WERI-Rb-1 (cell line): ENCODE data around the gene FOCAD.

ENCODE experiments used
- DNase-seq: peaks from one replicate; pipeline ENCODE4 v3.0.0-alpha.2; 2020
- H3K27ac ChIP-seq: fragments of 250-450 bp; sonication (Bioruptor Pico); 2 replicates; pipeline ENCODE4 v1.5.1; 2020; ENCODE audit warnings: mild to moderate bottlenecking, moderate library complexity
- H3K27me3 ChIP-seq: fragments of 250-450 bp; sonication (Bioruptor Pico); 2 replicates; pipeline ENCODE4 v1.5.1; 2021; ENCODE audit warnings: mild to moderate bottlenecking, low read depth, moderate library complexity; ENCODE audit not compliant: insufficient read depth, severe bottlenecking
- H3K36me3 ChIP-seq: fragments of 250-450 bp; sonication (Bioruptor Pico); 2 replicates; pipeline ENCODE4 v1.5.1; 2020; ENCODE audit warnings: mild to moderate bottlenecking, moderate library complexity
- H3K4me3 ChIP-seq: 2 replicates; pipeline ENCODE4 v1.5.1; 2011; ENCODE audit warnings: low read depth, mild to moderate bottlenecking, control low read depth, low read length
- H3K9me3 ChIP-seq: fragments of 250-450 bp; sonication (Bioruptor Pico); 2 replicates; pipeline ENCODE4 v1.5.1; 2021; ENCODE audit warnings: mild to moderate bottlenecking, moderate library complexity; ENCODE audit not compliant: severe bottlenecking
- TF ChIP-seq, protein P1 (sequence below): IDR thresholded peaks from 2 replicates; pipeline ENCODE4 v1.5.1; 2011; ENCODE audit warnings: low read depth, mild to moderate bottlenecking, control low read depth, inconsistent platforms, low read length

FOCAD gene

DNA sequence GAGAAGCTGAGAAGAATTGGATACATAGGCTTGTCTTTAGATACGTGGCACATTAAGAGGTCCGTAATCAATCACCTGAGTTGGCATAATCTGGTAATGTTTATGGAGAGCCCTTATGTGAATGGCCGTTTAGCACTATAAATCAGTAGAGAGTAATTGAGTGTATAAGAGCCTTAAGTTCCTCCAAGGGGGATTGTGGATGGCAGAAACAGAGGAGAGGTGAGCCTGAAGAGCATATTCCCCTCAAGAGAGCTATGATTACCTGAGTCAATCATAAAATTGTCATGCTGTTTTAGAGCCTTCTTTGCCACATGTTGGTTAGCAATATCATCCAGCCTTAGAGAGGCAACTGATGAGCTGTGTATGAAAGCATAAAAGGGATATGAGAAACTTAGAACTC lies 58.8 kb downstream of the FOCAD start:
- TF ChIP-seq, protein P1, sequence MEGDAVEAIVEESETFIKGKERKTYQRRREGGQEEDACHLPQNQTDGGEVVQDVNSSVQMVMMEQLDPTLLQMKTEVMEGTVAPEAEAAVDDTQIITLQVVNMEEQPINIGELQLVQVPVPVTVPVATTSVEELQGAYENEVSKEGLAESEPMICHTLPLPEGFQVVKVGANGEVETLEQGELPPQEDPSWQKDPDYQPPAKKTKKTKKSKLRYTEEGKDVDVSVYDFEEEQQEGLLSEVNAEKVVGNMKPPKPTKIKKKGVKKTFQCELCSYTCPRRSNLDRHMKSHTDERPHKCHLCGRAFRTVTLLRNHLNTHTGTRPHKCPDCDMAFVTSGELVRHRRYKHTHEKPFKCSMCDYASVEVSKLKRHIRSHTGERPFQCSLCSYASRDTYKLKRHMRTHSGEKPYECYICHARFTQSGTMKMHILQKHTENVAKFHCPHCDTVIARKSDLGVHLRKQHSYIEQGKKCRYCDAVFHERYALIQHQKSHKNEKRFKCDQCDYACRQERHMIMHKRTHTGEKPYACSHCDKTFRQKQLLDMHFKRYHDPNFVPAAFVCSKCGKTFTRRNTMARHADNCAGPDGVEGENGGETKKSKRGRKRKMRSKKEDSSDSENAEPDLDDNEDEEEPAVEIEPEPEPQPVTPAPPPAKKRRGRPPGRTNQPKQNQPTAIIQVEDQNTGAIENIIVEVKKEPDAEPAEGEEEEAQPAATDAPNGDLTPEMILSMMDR: no peak
- Histone ChIP-seq H3K27me3 (no peaks in the 10 kb centered on the region), H3K4me3 (no peak overlapping the region), H3K9me3 (no peaks in the 10 kb centered on the region), H3K27ac (no peak overlapping the region), H3K36me3 (no peaks in the 10 kb centered on the region)
- peak; percentile 17 for DNase-seq

DNA sequence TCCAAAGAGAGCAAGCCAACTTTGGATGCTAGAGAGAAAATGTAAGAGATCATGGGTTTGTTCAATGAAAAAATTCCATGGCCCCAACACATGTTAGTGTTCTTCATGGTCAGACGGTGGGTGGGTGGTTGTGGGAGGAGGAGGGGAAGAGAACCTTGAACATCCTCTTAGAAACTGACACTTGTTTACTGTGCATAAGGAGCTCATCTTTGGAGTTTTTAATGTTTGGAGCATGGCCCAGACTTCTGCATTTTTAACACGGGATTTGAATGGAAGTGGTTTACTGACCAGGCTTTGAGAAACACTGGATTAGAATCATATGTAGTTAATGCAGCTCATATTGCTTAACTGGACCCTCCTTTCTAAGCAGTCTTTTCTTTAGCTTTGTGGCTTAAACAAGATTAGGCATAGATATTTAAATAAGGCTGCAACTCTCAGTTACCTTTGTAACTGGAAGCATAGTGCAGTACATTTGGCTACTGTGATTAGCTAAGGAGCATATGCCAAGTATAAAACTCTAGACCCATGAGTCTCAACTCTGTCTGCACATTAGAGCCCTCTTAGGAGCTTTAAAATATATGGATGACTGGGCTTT lies 60.1 kb downstream of the FOCAD start:
- Histone ChIP-seq H3K27ac (no peak overlapping the region), H3K27me3 (no peaks in the 10 kb centered on the region), H3K9me3 (no peaks in the 10 kb centered on the region), H3K4me3 (no peak overlapping the region), H3K36me3 (no peaks in the 10 kb centered on the region)
- DNase-seq: peak; percentile 10
- TF ChIP-seq, protein P1: no peak

DNA sequence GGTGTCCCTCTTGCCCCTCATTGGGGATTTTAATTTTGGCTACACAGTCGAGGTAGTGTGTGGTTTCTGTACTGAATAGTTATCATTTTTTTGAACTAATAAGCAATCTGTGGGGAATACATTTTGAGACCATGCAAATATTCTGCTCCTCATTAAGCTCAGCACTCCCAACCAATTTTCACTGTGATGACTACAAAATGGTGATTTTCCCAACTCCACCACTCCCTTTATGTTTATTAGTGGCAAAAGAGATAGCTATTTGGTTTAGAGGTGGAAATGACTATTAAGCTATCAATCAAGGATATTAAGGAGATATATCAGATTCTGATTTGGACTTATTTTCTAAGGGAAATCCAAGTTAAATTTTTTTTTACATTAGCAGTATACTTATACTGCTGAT lies 62.9 kb downstream of the FOCAD start:
- Histone ChIP-seq H3K27me3 (no peaks in the 10 kb centered on the region), H3K27ac (no peak overlapping the region), H3K36me3 (no peaks in the 10 kb centered on the region), H3K4me3 (no peak overlapping the region), H3K9me3 (no peaks in the 10 kb centered on the region)
- DNase-seq: no peak
- TF ChIP-seq, protein P1: no peak

DNA sequence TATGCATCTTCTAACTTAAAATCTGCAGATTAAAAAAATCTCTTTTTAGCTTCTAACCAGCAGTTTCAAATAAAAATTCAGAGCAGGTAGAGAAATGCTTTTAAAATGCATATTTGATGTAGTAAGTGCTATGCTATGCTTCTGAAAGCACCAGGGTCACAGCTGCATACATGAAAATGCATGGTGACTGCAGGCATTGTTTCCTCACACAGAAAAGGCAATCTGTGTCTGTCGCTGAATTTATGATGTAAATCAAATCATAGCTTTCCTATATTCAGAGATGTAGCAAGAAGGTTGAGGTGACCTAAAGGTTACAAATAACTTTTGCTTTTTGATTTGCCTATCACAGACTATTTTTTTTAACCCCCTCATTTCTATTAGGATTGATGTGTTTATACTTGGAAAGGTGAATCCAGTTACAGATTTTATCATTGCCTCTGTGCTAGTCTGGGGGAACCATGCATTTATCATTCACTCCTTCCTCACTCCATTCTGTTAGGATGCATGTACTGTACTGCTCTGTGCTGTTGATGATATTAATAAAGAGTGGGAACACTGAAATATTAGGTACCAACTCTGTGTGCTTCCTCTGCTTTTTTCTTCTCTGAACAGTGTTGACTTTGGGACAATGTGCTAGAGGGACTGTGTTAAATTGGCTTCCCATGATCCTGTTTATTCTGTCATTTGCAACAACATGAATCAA lies 65.6 kb downstream of the FOCAD start:
- DNase-seq: no peak
- Histone ChIP-seq H3K27ac (no peak overlapping the region), H3K36me3 (no peaks in the 10 kb centered on the region), H3K27me3 (no peaks in the 10 kb centered on the region), H3K9me3 (no peaks in the 10 kb centered on the region), H3K4me3 (no peak overlapping the region)
- TF ChIP-seq, protein P1: no peak

DNA sequence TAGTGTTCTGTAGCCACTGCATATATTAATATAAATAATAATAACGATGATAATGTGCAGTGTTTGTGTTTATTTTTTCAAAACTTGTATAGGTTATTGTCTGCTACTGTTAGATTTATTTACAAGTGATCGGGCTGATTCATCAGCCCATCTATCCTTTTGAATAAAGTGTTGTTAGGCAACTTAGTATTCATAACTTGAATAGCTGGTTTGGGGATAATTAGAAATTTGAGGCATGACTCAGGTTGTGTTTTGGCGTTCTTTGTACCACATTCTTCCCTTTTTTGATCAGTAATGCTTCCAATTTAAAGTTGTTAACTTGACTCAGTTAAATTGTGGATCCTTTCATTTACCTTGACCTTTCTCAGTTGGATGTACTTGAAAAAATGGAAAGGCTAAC lies 69.7 kb downstream of the FOCAD start:
- Histone ChIP-seq H3K9me3 (no peaks in the 10 kb centered on the region), H3K36me3 (no peaks in the 10 kb centered on the region), H3K27ac (no peak overlapping the region), H3K4me3 (no peak overlapping the region), H3K27me3 (no peaks in the 10 kb centered on the region)
- no peak for DNase-seq
- TF ChIP-seq, protein P1: no peak

DNA sequence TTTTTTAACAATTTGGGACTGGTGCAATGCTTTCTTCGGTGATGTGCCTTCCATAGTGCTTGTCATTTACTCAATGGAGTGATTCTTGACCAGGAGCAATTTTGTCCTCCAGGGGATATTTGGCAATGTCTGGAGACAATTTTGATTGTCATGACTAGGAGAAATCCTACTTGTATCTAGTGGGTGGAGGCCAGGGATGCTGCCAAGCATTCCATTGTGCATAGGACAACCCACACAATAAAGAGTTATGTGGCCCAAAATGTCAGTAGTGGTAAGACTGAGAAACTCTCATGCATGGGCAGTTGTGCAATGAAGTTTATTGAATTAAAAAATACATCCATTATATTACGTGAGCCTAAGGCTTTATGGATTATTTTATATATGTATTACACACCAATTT lies 70.5 kb downstream of the FOCAD start:
- Histone ChIP-seq H3K36me3 (no peaks in the 10 kb centered on the region), H3K27ac (no peak overlapping the region), H3K4me3 (no peak overlapping the region), H3K9me3 (peaks cover 2% of the 10 kb centered on the region), H3K27me3 (no peaks in the 10 kb centered on the region)
- DNase-seq: no peak
- TF ChIP-seq, protein P1: no peak
